Fibroblast of the aortic adventitia (primary cell): Measurements from ENCODE around the gene IFIT2. TPM values are rescaled to one million over a fixed set of nuclear protein-coding genes. Genes with fewer than 3 reads are reported as not detected.
"Not testable (repeated sequence)": the region's sequence is repeated elsewhere in the genome, so short reads cannot be mapped to it uniquely, and the experiment has no call there.

Experiments
- DNase-seq: peaks from one replicate; pipeline ENCODE4 v3.0.0-alpha.2; 2010; ENCODE audit warnings: low read depth
- H3K4me3 ChIP-seq: 2 replicates; pipeline ENCODE4 v1.5.1; 2011; ENCODE audit warnings: low read depth, mild to moderate bottlenecking, control low read depth, low read length, moderate library complexity
- total RNA-seq: library from RNA; depleted of rRNA; stranded (reverse); fragments of >200 nt; gene quantifications from 2 replicates; pipeline ENCODE4 v1.2.3, GENCODE V29; 2012; ENCODE audit warnings: low replicate concordance
- TF ChIP-seq, protein P1 (sequence below): IDR thresholded peaks from 2 replicates; pipeline ENCODE4 v1.5.1; 2011; ENCODE audit warnings: mild to moderate bottlenecking, low read length, control low read depth, inconsistent platforms; ENCODE audit not compliant: insufficient read depth

The IFIT2 gene
- total RNA-seq, 1 donor = 7.6 TPM

- no peak for DNase-seq
- H3K4me3 ChIP-seq = no peak overlapping the region
- TF ChIP-seq, protein P1, sequence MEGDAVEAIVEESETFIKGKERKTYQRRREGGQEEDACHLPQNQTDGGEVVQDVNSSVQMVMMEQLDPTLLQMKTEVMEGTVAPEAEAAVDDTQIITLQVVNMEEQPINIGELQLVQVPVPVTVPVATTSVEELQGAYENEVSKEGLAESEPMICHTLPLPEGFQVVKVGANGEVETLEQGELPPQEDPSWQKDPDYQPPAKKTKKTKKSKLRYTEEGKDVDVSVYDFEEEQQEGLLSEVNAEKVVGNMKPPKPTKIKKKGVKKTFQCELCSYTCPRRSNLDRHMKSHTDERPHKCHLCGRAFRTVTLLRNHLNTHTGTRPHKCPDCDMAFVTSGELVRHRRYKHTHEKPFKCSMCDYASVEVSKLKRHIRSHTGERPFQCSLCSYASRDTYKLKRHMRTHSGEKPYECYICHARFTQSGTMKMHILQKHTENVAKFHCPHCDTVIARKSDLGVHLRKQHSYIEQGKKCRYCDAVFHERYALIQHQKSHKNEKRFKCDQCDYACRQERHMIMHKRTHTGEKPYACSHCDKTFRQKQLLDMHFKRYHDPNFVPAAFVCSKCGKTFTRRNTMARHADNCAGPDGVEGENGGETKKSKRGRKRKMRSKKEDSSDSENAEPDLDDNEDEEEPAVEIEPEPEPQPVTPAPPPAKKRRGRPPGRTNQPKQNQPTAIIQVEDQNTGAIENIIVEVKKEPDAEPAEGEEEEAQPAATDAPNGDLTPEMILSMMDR = no peak
These were observed 11.1 kb downstream of the IFIT2 start for GRCh38 chr10:89312973-89313372.

- no peak for DNase-seq
- TF ChIP-seq, protein P1 = no peak
These were observed 12.8 kb downstream of the IFIT2 start for GRCh38 chr10:89314676-89315075.

GRCh38 chr10:89318047-89318446 is 16.2 kb downstream of the IFIT2 start:
- H3K4me3 ChIP-seq, DNase-seq: not testable (repeated sequence)

More at GRCh38 chr10:89314676-89315075, 12.8 kb downstream of the IFIT2 start:
- no peak overlapping the region for H3K4me3 ChIP-seq

DNA sequence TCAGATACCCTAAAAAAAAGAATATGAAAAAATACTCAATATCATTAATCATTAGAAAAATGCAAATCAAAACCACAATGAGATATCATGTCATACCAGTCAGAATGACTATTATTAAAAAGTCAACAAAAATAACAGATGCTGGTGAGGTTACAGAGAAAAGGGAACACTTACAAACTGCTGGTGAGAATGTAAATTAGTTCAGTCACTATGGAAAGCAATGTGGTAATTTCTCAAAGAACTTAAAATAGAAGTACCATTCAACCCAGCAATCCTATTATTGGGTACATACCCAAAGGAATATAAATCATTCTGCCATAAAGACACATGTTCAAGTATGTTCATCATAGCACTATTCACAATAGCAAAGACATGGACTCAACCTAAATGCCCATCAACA is 23.2 kb downstream of the IFIT2 start:
- H3K4me3 ChIP-seq, DNase-seq: not testable (repeated sequence)

- H3K4me3 ChIP-seq, DNase-seq: not testable (repeated sequence)
These were observed 24.0 kb downstream of the IFIT2 start for GRCh38 chr10:89325856-89326255.

- TF ChIP-seq, protein P1 = no peak
- peak; percentile 99 for DNase-seq
- peak within 1 kb of the TSS; percentile 66 for H3K4me3 ChIP-seq
These were observed 26.1 kb downstream of the IFIT2 start, which contains the start of gene IFIT3 for GRCh38 chr10:89327803-89328441. TSS of gene IFIT3 (plus strand) at chr10:89327997. CDS start at chr10:89328074, 77 bp downstream.

DNA sequence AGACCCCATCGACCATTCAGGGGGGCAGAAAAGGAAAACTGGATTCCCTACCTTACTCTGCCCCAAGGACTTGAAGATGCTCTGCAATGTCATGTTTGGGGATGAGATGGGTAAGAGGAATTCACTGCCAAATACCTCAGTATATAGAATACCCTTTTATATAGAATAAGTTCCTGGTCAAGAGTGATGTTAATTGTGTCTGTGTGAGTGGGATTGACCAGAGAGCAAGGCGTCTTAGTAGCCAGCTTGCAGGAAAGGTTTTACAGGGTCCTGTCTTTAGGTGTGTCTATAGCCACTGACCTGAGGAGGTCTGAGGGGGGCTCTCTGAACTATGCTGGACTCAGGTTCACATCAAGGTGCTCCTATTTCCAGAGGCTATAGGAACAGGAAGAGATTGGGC is 27.3 kb downstream of the IFIT2 start:
- TF ChIP-seq, protein P1 = no peak
- no peak for DNase-seq
- H3K4me3 ChIP-seq = peak overlapping the region; percentile 36

- DNase-seq, H3K4me3 ChIP-seq: not testable (repeated sequence)
These were observed 28.2 kb downstream of the IFIT2 start for GRCh38 chr10:89330014-89330413.

DNA sequence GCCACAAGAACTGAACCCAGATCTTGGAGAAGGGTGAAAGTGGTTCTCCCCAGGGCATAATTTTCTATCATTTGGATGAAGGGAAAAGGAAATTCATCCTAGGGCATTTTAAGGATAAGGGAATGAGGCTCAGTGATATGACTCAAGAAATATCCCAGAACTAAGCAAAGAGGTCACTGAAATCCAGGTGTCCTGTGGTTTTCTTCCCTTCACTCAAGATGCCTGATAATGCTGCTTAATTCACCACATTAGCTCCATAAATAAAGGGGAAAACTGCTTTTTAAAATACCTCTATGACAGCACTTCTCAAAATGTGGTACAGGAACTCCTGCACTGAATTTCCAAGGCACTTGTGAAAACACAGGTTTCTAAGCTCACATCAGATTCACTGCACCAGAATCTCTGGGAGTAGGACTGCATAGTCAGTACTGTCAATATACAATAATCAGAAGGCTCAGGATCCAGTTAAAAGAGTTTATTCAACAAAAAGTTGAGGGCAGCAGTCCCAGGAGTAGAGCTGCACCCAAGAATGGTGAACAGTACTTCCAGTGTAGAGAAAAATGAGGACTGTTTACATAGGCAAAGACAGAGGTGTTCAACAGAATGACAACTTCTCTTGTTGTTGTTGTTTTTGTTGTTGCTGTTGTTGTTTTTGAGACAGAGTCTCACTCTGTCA is 28.8 kb downstream of the IFIT2 start:
- no peak for DNase-seq
- no peak overlapping the region for H3K4me3 ChIP-seq
- TF ChIP-seq, protein P1 = no peak

GRCh38 chr10:89331487-89332122 is 29.8 kb downstream of the IFIT2 start:
- H3K4me3 ChIP-seq = peak overlapping the region; percentile 64

More at GRCh38 chr10:89331487-89332122, 29.8 kb downstream of the IFIT2 start:
- DNase-seq = not testable (repeated sequence)
